Calu3 (cell line): ENCODE results near the gene RPL27. TPM values are rescaled to one million over a fixed set of nuclear protein-coding genes. Genes with fewer than 3 reads are reported as not detected.

Experiments
- BruUV-seq: library from RNA; stranded (reverse); fragments of 400-500 nt; replicated peaks from 2 replicates; lab custom pipeline; 2021; lab: Mats Ljungman, UMichigan
- CTCF ChIA-PET: fragments of 300-600 bp; sonication (Branson Sonifier 250); formaldehyde crosslinking; loops from one replicate; lab custom pipeline; 2022; ENCODE audit warnings: antibody characterized with exemption; lab: Charles Lee
- DNase-seq: peaks from one replicate; pipeline ENCODE4 v3.0.0; 2022
- H3K27ac Mint-ChIP-seq: one replicate; pipeline ENCODE4 v1.8.0; 2022; ENCODE audit warnings: mixed read lengths; ENCODE audit not compliant: unreplicated experiment
- H3K27me3 Mint-ChIP-seq: one replicate; pipeline ENCODE4 v1.8.0; 2022; ENCODE audit warnings: mixed read lengths; ENCODE audit not compliant: unreplicated experiment
- H3K36me3 Mint-ChIP-seq: one replicate; pipeline ENCODE4 v1.8.0; 2022; ENCODE audit warnings: mild to moderate bottlenecking, moderate library complexity, mixed read lengths; ENCODE audit not compliant: insufficient read depth, unreplicated experiment
- H3K4me1 Mint-ChIP-seq: one replicate; pipeline ENCODE4 v1.8.0; 2022; ENCODE audit warnings: mild to moderate bottlenecking, low read depth, mixed read lengths; ENCODE audit not compliant: unreplicated experiment
- H3K4me3 Mint-ChIP-seq: one replicate; pipeline ENCODE4 v1.8.0; 2022; ENCODE audit warnings: mild to moderate bottlenecking, low read depth, moderate library complexity, mixed read lengths; ENCODE audit not compliant: unreplicated experiment
- H3K9me3 Mint-ChIP-seq: one replicate; pipeline ENCODE4 v1.8.0; 2022; ENCODE audit warnings: low read depth, mixed read lengths; ENCODE audit not compliant: unreplicated experiment
- intact Hi-C: fragments of 100-400 bp; cut with micrococcal nuclease; formaldehyde crosslinking; loops from one replicate; pipeline ENCODE4 v1.10.0; 2022; ENCODE audit not compliant: unreplicated experiment
- total RNA-seq: library from RNA; stranded (reverse); gene quantifications from 2 replicates; pipeline ENCODE4 v1.2.3, GENCODE V29; 2022
- TF ChIP-seq, protein P1 (sequence below): fragments of 200-600 bp; IDR thresholded peaks from one replicate; pipeline ENCODE4 v1.8.0; 2022; ENCODE audit warnings: antibody characterized with exemption; ENCODE audit not compliant: unreplicated experiment

RPL27 gene
- total RNA-seq, 1 experiment from 2014 or later = 1,292 TPM

DNA sequence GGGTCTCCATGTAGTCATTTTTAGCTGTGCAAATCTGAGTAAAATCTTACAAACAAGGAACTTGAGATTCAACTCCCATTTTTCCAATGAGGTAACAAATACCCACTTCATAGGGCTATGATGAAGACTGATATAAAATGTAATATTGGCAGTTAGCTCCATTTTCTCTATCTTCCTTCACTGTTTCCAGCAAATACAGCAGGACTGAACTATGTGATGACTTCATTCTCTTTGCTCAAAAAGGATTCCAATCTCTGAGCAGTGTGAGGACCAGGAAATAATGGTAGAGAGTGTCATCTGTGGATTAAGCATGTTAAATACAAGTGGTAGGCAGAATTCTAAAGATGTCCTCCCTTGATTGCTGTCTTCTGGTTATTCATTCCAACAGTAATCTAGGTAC lies 45.1 kb downstream of the RPL27 start:
- DNase-seq = no peak
- Mint-ChIP-seq H3K27me3 (no peaks in the 10 kb centered on the region), H3K27ac (no peak overlapping the region), H3K4me1 (no peaks in the 10 kb centered on the region), H3K36me3 (peaks cover 16% of the 10 kb centered on the region), H3K9me3 (no peaks in the 10 kb centered on the region), H3K4me3 (no peak overlapping the region)
- CTCF ChIA-PET = interaction anchor here (1.5 kb wide), 1 partner anchor 12 kb away, joined by 4 read pairs; no protein-coding TSS in a partner anchor
- no TSS peak for BruUV-seq
- TF ChIP-seq, protein P1, sequence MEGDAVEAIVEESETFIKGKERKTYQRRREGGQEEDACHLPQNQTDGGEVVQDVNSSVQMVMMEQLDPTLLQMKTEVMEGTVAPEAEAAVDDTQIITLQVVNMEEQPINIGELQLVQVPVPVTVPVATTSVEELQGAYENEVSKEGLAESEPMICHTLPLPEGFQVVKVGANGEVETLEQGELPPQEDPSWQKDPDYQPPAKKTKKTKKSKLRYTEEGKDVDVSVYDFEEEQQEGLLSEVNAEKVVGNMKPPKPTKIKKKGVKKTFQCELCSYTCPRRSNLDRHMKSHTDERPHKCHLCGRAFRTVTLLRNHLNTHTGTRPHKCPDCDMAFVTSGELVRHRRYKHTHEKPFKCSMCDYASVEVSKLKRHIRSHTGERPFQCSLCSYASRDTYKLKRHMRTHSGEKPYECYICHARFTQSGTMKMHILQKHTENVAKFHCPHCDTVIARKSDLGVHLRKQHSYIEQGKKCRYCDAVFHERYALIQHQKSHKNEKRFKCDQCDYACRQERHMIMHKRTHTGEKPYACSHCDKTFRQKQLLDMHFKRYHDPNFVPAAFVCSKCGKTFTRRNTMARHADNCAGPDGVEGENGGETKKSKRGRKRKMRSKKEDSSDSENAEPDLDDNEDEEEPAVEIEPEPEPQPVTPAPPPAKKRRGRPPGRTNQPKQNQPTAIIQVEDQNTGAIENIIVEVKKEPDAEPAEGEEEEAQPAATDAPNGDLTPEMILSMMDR = no peak
- intact Hi-C loops = no loop called here

GRCh38 chr17:43044024-43044423 lies 45.8 kb downstream of the RPL27 start:
- H3K4me1 Mint-ChIP-seq = no peaks in the 10 kb centered on the region
- H3K27me3 Mint-ChIP-seq = no peaks in the 10 kb centered on the region
- H3K27ac Mint-ChIP-seq = no peak overlapping the region
- intact Hi-C loops = no loop called here
- BruUV-seq = no TSS peak
- H3K36me3 Mint-ChIP-seq = peaks cover 20% of the 10 kb centered on the region
- H3K9me3 Mint-ChIP-seq = no peaks in the 10 kb centered on the region
- TF ChIP-seq, protein P1 = no peak
- CTCF ChIA-PET = no interaction called here
- H3K4me3 Mint-ChIP-seq = no peak overlapping the region
- no peak for DNase-seq

- intact Hi-C loops = no loop called here
- BruUV-seq = no TSS peak
- TF ChIP-seq, protein P1 = no peak
- DNase-seq = no peak
- Mint-ChIP-seq H3K27ac (no peak overlapping the region), H3K36me3 (peaks cover 58% of the 10 kb centered on the region), H3K9me3 (no peaks in the 10 kb centered on the region), H3K4me1 (no peaks in the 10 kb centered on the region), H3K27me3 (no peaks in the 10 kb centered on the region), H3K4me3 (no peak overlapping the region)
- CTCF ChIA-PET = interaction anchor here (0.6 kb wide), 1 partner anchor 466 kb away, joined by 4 read pairs; no protein-coding TSS in a partner anchor
Measured at GRCh38 chr17:43051969-43052368, 53.8 kb downstream of the RPL27 start.

Other genes starting within 250 kb of the RPL27 start
- not detected in 2 replicates for gene RAMP2, start 237.2 kb upstream of the RPL27 start, total RNA-seq
- 93.9 and 101 TPM in 2 replicates for gene VPS25, start 225.0 kb upstream of the RPL27 start, total RNA-seq
- 0.33 and 0.73 TPM in 2 replicates for gene WNK4, start 217.8 kb upstream of the RPL27 start, total RNA-seq
- gene COA3, start 199.7 kb upstream of the RPL27 start, total RNA-seq = 98.8 and 99.9 TPM in 2 replicates
- gene CNTD1, start 199.6 kb upstream of the RPL27 start, total RNA-seq = 0.54 TPM in 1 of 2 replicates, not detected in the other
- 141 and 144 TPM in 2 replicates for gene BECN1, start 174.1 kb upstream of the RPL27 start, total RNA-seq
- 238 and 265 TPM in 2 replicates for gene PSME3, start 165.0 kb upstream of the RPL27 start, total RNA-seq
- gene AOC2, start 153.8 kb upstream of the RPL27 start, total RNA-seq = 10.5 and 14.4 TPM in 2 replicates
- gene AOC3, start 147.2 kb upstream of the RPL27 start, total RNA-seq = 3.5 and 7.4 TPM in 2 replicates
- not detected in 2 replicates for gene G6PC1, start 97.6 kb upstream of the RPL27 start, total RNA-seq
- 93.7 and 96.6 TPM in 2 replicates for gene AARSD1, start 34.0 kb upstream of the RPL27 start, total RNA-seq
- 2.0 and 2.1 TPM in 2 replicates for gene PTGES3L, start 18.3 kb upstream of the RPL27 start, total RNA-seq
- 32.8 and 35.4 TPM in 2 replicates for gene RUNDC1, start 17.9 kb upstream of the RPL27 start, total RNA-seq
- gene IFI35, start 8.4 kb downstream of the RPL27 start, total RNA-seq = 98.6 and 195 TPM in 2 replicates
- 149 and 156 TPM in 2 replicates for gene VAT1, start 24.0 kb downstream of the RPL27 start, total RNA-seq
- gene RND2, start 26.8 kb downstream of the RPL27 start, total RNA-seq = 0.15 and 0.40 TPM in 2 replicates
- 62.7 and 67.1 TPM in 2 replicates for gene BRCA1, start 126.9 kb downstream of the RPL27 start, total RNA-seq
- gene NBR1, start 172.8 kb downstream of the RPL27 start, total RNA-seq = 89.0 and 101 TPM in 2 replicates
- 3.4 and 5.2 TPM in 2 replicates for gene TMEM106A, start 213.5 kb downstream of the RPL27 start, total RNA-seq
- gene CCDC200, start 230.2 kb downstream of the RPL27 start, total RNA-seq = not detected in 2 replicates
- 5,045 and 5,662 TPM in 2 replicates for gene RNU2-1, start 235.6 kb downstream of the RPL27 start, total RNA-seq